Effector memory CD8-positive, alpha-beta T cell (primary cell): ENCODE results near the gene RELCH.

Experiments
- ATAC-seq: fragments of 150-1000 bp; cut with Tn5 transposase; replicated peaks from 2 replicates; pipeline ENCODE4 v1.10.0; 2021; ENCODE audit warnings: mild to moderate bottlenecking, moderate library complexity
- DNase-seq, 3 experiments: peaks; one replicate each; pipeline ENCODE4 v3.0.0; 2021
- H3K27ac Mint-ChIP-seq, 2 donors: one replicate each; pipeline ENCODE4 v1.8.0; 2022; ENCODE audit warnings: mild to moderate bottlenecking in 2 of 2, mixed read lengths in 2 of 2, moderate library complexity in 2 of 2
- H3K27me3 Mint-ChIP-seq, 2 donors: one replicate each; pipeline ENCODE4 v1.8.0; 2022; ENCODE audit warnings: mixed read lengths in 2 of 2
- H3K36me3 Mint-ChIP-seq: one replicate; pipeline ENCODE4 v1.8.0; 2022; ENCODE audit warnings: mild to moderate bottlenecking, moderate library complexity, mixed read lengths; ENCODE audit not compliant: insufficient read depth
- H3K4me1 Mint-ChIP-seq, 2 donors: one replicate each; pipeline ENCODE4 v1.8.0; 2022; ENCODE audit warnings: low read depth in 2 of 2, mixed read lengths in 2 of 2
- H3K4me3 Mint-ChIP-seq, 2 donors: one replicate each; pipeline ENCODE4 v1.8.0; 2022; ENCODE audit warnings: mild to moderate bottlenecking in 2 of 2, mixed read lengths in 2 of 2, moderate library complexity in 2 of 2
- H3K9me3 Mint-ChIP-seq, 2 donors: one replicate each; pipeline ENCODE4 v1.8.0; 2022; ENCODE audit warnings: mixed read lengths in 2 of 2

RELCH gene

DNA sequence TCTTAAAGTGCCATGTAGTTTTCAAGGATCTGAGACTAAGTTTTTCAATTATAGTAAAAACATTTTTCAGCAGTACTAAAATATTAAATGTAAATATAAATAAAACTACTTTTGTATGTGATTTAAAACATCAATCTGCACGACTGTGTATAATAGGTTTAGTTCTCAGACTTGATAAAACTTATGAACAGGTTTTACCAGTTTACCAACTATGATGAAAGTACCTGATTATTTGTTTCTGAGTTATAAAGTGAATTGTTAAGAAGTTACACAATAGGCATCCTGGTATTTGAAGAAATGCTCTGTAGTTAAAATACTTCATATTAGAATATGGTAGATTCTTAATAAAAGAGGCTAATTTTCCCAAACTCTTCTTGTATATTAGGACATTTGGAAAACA is 14.8 kb downstream of the RELCH start:
- Mint-ChIP-seq H3K27me3 (no peaks in the 10 kb centered on the region), H3K27ac (no peak overlapping the region), H3K4me1 (peaks cover 20 to 47% of the 10 kb centered on the region in 2 donors), H3K36me3 (peaks cover 7% of the 10 kb centered on the region), H3K4me3 (no peak overlapping the region), H3K9me3 (no peaks in the 10 kb centered on the region)
- DNase-seq (no peak), ATAC-seq (no peak)

DNA sequence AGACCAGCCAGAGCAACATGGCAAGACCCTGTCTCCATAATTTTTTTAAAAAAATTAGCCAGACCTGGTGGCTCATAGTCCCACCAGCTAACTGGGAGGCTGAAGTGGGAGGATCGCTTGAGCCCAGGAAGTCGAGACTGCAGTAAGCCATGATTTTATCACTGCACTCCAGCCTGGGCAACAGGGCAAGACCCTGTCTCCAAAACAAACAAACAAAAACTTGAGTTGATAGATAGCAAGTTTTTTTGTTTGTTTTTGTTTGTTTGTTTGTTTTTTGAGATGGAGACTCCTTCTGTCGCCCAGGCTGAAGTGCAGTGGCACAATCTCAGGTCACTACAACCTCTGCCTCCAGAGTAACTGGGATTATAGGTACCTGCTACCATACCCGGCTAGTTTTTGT is 18.8 kb downstream of the RELCH start:
- Mint-ChIP-seq H3K4me1 (peaks cover 26 to 59% of the 10 kb centered on the region in 2 donors), H3K27ac (peak overlapping the region; percentile 8 to 44)

DNA sequence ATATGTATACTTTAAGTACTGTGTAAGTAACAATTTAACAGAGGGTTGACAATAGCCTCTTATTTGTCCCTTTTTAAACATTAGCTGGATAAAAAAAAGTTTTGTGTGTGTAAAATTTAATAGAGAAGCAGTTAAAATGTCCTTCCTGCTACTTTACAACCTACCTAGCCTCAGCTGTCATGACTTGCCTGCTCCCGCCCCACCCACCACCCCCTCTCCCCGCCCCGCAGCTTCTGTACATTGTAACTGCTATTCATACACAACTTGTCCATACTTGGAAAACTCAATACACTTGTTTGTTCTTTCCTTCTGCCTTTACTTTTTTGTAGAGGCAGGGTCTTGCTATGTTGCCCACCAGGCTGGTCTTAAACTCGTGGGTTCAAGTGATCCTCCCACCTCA is 19.5 kb downstream of the RELCH start:
- H3K9me3 Mint-ChIP-seq, result no peaks in the 10 kb centered on the region
- H3K4me1 Mint-ChIP-seq, result peaks cover 26 to 59% of the 10 kb centered on the region in 2 donors
- ATAC-seq (no peak), DNase-seq (no peak)
- no peak overlapping the region for H3K4me3 Mint-ChIP-seq
- no peaks in the 10 kb centered on the region for H3K27me3 Mint-ChIP-seq
- H3K36me3 Mint-ChIP-seq, result peaks cover 7% of the 10 kb centered on the region
- peak overlapping the region in 1 of 2 donors; percentile 17 for H3K27ac Mint-ChIP-seq

More for the DNA sequence above, 18.8 kb downstream of the RELCH start:
- ATAC-seq (no peak), DNase-seq (no peak)
- H3K9me3 Mint-ChIP-seq, result no peaks in the 10 kb centered on the region
- peaks cover 7% of the 10 kb centered on the region for H3K36me3 Mint-ChIP-seq
- H3K4me3 Mint-ChIP-seq, result no peak overlapping the region
- no peaks in the 10 kb centered on the region for H3K27me3 Mint-ChIP-seq

DNA sequence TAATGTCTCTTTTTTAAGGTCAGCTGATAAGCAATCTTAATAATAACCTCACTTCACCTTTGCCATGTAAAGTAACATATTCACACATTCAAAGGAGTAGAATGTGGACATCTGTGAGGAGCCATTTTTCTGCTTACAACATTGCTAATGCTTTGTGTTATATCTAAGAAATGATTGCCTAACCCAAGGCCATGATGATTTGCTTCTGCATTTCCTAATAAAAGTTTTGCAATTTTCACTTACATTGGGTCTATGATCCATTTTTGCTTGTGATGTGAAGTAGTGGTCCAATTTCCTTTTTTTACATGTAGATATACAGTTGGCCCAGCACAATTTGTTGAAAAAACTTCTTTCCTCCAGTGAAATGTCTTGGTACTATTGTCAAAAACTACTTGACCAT is 22.0 kb downstream of the RELCH start:
- DNase-seq (no peak), ATAC-seq (no peak)
- peaks cover 25 to 50% of the 10 kb centered on the region in 2 donors for H3K4me1 Mint-ChIP-seq
- H3K27me3 Mint-ChIP-seq, result no peaks in the 10 kb centered on the region
- peaks cover 26% of the 10 kb centered on the region for H3K36me3 Mint-ChIP-seq
- no peak overlapping the region for H3K4me3 Mint-ChIP-seq
- H3K27ac Mint-ChIP-seq, result no peak overlapping the region
- H3K9me3 Mint-ChIP-seq, result no peaks in the 10 kb centered on the region

DNA sequence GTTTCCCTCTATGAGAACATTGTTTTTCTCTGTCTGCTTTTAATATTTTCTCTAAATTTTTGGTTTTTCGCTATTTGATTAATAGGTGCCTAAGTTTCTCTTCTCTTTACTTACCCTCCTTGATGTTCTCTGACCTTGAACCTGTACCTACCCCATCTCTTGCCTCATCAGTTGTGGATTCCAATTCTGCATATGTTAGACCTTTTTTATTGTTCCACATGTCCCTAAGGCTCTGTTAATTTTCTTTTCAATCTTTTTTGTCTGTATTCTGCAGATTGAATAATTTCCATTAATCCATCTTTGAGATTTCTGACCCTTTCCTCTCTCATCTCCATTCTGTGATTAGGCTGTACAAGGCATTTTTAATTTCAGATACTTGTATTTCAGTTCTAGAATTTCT is 23.1 kb downstream of the RELCH start:
- DNase-seq (no peak), ATAC-seq (no peak)
- H3K4me1 Mint-ChIP-seq, result peaks cover 26 to 55% of the 10 kb centered on the region in 2 donors
- H3K27ac Mint-ChIP-seq, result peak overlapping the region in 1 of 2 donors; percentile 15
- H3K9me3 Mint-ChIP-seq, result no peaks in the 10 kb centered on the region
- peaks cover 23% of the 10 kb centered on the region for H3K36me3 Mint-ChIP-seq
- H3K4me3 Mint-ChIP-seq, result no peak overlapping the region
- H3K27me3 Mint-ChIP-seq, result no peaks in the 10 kb centered on the region

DNA sequence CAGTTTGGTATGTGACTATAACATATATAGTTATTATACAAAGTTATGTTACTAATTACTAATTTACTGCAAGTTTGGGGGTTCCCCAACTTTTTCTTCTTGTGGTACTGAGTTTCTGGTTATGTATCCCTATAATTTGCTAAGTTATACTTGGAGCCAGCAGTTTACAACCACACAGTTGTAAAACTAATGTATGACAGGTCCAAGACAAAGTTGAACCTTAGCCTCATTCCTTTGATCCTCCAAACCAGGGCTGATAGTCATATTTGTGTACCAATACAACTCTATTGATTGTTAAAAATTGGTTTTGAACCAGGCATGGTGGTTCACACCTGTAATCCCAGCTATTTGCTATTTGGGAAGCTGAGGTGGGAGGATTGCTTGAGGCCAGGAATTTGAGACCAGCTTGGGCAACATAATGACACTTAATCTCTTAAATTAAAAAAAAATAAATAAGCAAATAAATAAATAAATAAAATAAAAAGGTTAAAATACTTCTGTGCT is 24.3 kb downstream of the RELCH start:
- ATAC-seq, result no peak
- H3K4me1 Mint-ChIP-seq, result peaks cover 29 to 47% of the 10 kb centered on the region in 2 donors
- H3K4me3 Mint-ChIP-seq, result no peak overlapping the region
- no peak overlapping the region for H3K27ac Mint-ChIP-seq
- H3K9me3 Mint-ChIP-seq, result no peaks in the 10 kb centered on the region
- H3K36me3 Mint-ChIP-seq, result peaks cover 25% of the 10 kb centered on the region
- no peak for DNase-seq
- H3K27me3 Mint-ChIP-seq, result no peaks in the 10 kb centered on the region

DNA sequence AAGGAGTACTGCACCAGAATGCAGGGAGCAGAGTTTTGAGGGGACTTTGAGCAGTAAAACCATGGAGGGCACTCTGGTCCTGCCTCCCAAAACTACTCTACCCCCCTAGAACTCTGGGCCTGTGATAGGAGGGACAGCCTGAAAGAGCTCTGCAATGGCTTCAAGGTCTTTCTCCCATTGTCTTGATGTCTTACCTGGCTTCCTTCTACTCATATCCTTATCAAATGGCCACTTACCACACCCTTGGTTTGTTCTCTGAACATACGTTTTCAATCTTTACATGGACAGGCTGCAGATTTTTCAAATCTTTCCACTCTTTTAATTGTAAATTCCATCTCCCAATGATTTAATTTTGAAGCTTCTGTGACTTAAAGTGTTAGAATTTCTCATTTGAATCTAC is 27.7 kb downstream of the RELCH start:
- peak overlapping the region; percentile 14 to 60 for H3K27ac Mint-ChIP-seq
- no peak for DNase-seq
- H3K4me1 Mint-ChIP-seq, result peaks cover 16 to 36% of the 10 kb centered on the region in 2 donors
- H3K4me3 Mint-ChIP-seq, result no peak overlapping the region
- H3K36me3 Mint-ChIP-seq, result peaks cover 25% of the 10 kb centered on the region
- no peaks in the 10 kb centered on the region for H3K27me3 Mint-ChIP-seq
- H3K9me3 Mint-ChIP-seq, result no peaks in the 10 kb centered on the region
- no peak for ATAC-seq

DNA sequence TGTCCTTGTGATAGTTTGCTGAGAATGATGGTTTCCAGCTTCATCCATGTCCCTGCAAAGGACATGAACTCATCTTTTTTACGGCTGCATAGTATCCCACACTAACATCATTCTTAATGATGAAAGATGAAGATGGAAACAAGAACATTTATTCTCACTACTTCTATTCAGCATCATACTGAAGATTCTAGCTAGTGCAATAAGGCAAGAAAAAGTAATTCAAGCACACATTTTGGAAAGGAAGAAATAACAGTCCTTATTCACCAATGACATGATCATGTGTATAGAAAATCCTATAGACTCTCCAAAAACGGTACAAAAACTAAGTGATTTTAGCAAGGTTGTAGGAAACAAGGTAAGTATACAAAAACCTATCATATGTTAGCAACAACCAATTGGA is 37.2 kb downstream of the RELCH start:
- H3K27ac Mint-ChIP-seq, result no peak overlapping the region
- ATAC-seq (no peak), DNase-seq (no peak)
- no peak overlapping the region for H3K4me3 Mint-ChIP-seq
- peaks cover 0 to 3% of the 10 kb centered on the region in 2 donors for H3K9me3 Mint-ChIP-seq
- H3K36me3 Mint-ChIP-seq, result peaks cover 48% of the 10 kb centered on the region
- H3K27me3 Mint-ChIP-seq, result no peaks in the 10 kb centered on the region
- H3K4me1 Mint-ChIP-seq, result peaks cover 0 to 4% of the 10 kb centered on the region in 2 donors

DNA sequence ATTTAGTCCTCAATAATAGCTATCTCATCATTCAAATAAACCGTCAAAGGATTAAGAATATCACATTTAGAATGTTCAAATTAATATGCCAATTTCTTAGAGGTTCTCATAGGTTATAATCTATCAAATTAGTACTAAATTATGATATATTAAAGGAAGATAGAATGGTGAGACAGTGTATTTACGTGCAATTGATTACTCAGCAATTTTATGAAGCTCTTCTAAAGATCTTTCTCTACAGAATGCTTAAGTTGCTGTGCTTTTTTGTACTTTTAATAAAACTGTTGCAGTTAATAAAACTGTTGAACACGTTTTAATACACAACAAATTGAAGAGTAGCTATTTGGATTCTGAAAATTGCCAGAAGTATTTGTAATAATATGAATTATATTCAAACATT is 39.0 kb downstream of the RELCH start:
- ATAC-seq (no peak), DNase-seq (no peak)
- Mint-ChIP-seq H3K9me3 (peaks cover 0 to 3% of the 10 kb centered on the region in 2 donors), H3K4me1 (peaks cover 0 to 4% of the 10 kb centered on the region in 2 donors), H3K4me3 (no peak overlapping the region), H3K27ac (no peak overlapping the region), H3K36me3 (peaks cover 54% of the 10 kb centered on the region), H3K27me3 (no peaks in the 10 kb centered on the region)

DNA sequence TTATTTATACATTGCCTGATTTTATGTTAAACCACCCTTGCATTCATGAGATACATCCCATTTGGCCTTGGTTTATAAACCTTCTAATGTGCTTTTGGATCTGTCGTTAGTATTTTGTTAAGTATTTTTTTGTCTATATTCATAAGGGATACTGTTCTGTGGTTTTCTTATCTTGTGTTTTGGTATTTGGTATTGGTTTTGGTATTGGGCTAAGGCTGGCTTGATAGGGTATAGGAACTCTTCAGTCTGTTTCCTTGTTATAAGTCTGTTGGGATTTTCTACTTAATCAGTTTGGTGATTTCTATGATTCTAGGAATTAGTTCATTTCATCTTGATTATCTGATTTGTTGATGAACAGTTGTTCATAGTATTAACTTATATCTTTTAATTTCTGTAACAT is 49.2 kb downstream of the RELCH start:
- Mint-ChIP-seq H3K9me3 (no peaks in the 10 kb centered on the region), H3K27me3 (no peaks in the 10 kb centered on the region), H3K4me1 (peaks cover 3 to 25% of the 10 kb centered on the region in 2 donors), H3K4me3 (no peak overlapping the region), H3K27ac (peak overlapping the region in 1 of 2 donors; percentile 72), H3K36me3 (peaks cover 25% of the 10 kb centered on the region)
- DNase-seq (no peak), ATAC-seq (no peak)

DNA sequence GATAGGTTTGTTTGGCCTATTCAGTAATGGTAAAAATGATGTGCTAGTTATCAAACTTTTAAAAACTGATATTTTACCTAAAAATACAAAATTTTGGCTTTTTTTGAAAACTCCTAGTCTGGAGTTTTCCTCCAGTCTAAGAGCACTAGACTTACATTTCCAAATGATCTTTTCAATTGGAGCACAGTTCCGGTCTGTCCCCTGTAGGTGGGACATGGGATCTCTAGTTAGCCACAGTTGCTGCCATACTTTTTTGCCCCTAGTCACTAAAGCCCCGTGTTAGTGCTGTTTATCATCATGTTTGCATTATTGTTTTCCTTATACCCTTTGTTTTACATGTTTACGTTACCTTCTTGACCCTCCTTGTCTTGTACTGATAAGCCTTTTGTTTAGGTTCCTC is 52.4 kb downstream of the RELCH start:
- H3K27ac Mint-ChIP-seq, result no peak overlapping the region
- no peaks in the 10 kb centered on the region for H3K27me3 Mint-ChIP-seq
- H3K9me3 Mint-ChIP-seq, result no peaks in the 10 kb centered on the region
- peaks cover 24% of the 10 kb centered on the region for H3K36me3 Mint-ChIP-seq
- no peak overlapping the region for H3K4me3 Mint-ChIP-seq
- ATAC-seq, result no peak
- H3K4me1 Mint-ChIP-seq, result peaks cover 3 to 25% of the 10 kb centered on the region in 2 donors
- DNase-seq, result no peak

DNA sequence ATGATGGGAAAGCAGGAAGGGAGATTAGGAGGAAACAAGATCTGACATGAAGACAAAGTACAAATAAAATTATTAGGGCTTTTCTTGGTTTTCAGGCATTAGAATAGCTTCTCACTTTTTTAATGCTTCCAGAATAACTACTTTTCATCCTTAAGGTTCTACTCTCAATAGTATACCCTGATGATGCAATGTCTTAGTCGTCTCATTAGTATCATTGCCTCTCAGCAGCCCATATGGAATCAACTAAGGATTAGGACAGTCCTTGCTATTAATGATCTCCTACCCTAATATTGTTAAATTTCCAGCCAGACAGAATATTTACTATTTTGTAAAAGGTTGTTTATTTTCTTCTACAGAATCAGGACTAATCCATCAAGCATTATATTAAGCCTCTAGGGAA is 55.9 kb downstream of the RELCH start:
- Mint-ChIP-seq H3K9me3 (no peaks in the 10 kb centered on the region), H3K27ac (peak overlapping the region in 1 of 2 donors; percentile 44), H3K27me3 (no peaks in the 10 kb centered on the region), H3K36me3 (peaks cover 44% of the 10 kb centered on the region), H3K4me1 (peaks cover 1 to 6% of the 10 kb centered on the region in 2 donors), H3K4me3 (no peak overlapping the region)
- no peak for DNase-seq
- no peak for ATAC-seq

DNA sequence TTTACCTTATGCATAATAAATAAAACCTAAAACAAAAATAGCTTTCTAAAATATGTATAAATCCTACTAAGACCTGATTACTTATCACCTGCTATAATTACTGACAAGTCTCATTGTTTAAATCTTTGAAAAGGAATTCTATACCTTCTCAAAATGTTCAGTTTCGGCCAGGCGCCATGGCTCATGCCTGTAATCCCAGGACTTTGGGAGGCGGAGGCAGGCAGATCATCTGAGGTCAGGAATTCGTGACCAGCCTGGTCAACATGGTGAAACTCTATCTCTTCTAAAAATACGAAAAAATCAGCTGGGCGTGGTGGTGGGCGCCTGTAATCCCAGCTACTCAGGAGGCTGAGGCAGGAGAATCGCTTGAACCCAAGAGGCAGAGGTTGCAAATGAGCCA is 58.1 kb downstream of the RELCH start:
- Mint-ChIP-seq H3K27me3 (no peaks in the 10 kb centered on the region), H3K27ac (no peak overlapping the region)
- no peak for DNase-seq

DNA sequence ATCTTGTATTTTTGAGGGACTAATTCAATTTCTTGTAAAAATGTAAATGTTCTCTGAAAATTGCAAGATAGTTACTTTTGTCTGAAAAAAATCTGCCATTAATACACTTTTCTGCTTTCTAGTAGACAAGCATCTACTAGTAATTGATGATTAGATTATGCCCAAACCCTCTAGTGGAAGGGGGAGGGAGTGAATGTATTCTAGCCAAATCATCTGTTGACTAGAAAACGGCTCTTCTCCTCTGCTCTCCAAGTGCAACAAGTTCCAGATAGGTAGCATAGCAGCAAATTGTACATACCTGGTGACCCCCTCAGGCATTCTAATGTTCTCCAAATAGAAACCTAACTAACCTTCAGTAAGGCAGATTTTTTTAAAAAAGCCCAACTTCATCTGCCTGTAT is 58.6 kb downstream of the RELCH start:
- DNase-seq (no peak), ATAC-seq (no peak)
- H3K36me3 Mint-ChIP-seq, result peaks cover 36% of the 10 kb centered on the region
- H3K9me3 Mint-ChIP-seq, result no peaks in the 10 kb centered on the region
- H3K4me3 Mint-ChIP-seq, result no peak overlapping the region
- peaks cover 0 to 1% of the 10 kb centered on the region in 2 donors for H3K4me1 Mint-ChIP-seq
- H3K27me3 Mint-ChIP-seq, result no peaks in the 10 kb centered on the region
- no peak overlapping the region for H3K27ac Mint-ChIP-seq

More for the DNA sequence above, 58.1 kb downstream of the RELCH start:
- H3K4me1 Mint-ChIP-seq, result peaks cover 0 to 1% of the 10 kb centered on the region in 2 donors
- peaks cover 41% of the 10 kb centered on the region for H3K36me3 Mint-ChIP-seq
- H3K9me3 Mint-ChIP-seq, result no peaks in the 10 kb centered on the region
- no peak for ATAC-seq
- no peak overlapping the region for H3K4me3 Mint-ChIP-seq

DNA sequence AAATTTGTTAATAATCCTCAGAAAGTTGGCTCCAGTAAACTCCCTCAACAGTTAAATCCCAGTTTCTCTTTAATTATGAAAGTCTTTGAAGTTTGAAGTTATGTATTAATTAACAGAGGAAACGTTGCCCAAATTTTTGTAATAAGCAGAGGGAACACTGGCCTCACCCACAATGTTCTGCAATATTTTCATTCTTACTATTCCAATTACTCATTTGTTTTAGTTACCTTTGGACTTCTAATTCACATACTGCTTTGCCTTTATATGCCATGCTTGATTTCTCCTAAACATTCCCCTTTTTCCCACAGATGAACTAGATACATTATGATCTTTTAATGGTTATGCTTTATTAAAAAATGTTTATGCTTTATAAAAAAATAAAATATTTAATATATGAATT is 61.3 kb downstream of the RELCH start:
- no peak for ATAC-seq
- Mint-ChIP-seq H3K27ac (no peak overlapping the region), H3K9me3 (no peaks in the 10 kb centered on the region), H3K4me1 (no peaks in the 10 kb centered on the region), H3K27me3 (no peaks in the 10 kb centered on the region), H3K4me3 (no peak overlapping the region), H3K36me3 (peaks cover 27% of the 10 kb centered on the region)
- no peak for DNase-seq
